NCI-H526 treated with DMSO at 0.1 percent for 48 hours (cell line): ENCODE measurements around the gene GAB1.

Experiments
- DNase-seq: peaks from one replicate; lab custom pipeline; 2025; lab: John Stamatoyannopoulos, UW

Gene GAB1

GRCh38 chr4:143489106-143489505 lies 152.4 kb downstream of the GAB1 start:
- DNase-seq, result no peak

- DNase-seq, result no peak
Measured at GRCh38 chr4:143498021-143498420, 161.3 kb downstream of the GAB1 start.

GRCh38 chr4:143502231-143502630 lies 165.6 kb downstream of the GAB1 start:
- DNase-seq, result no peak

GRCh38 chr4:143506031-143506430 lies 169.4 kb downstream of the GAB1 start:
- no peak for DNase-seq

GRCh38 chr4:143511906-143512305 lies 175.2 kb downstream of the GAB1 start:
- DNase-seq, result no peak

GRCh38 chr4:143512978-143513313 lies 176.3 kb downstream of the GAB1 start:
- no peak for DNase-seq

- peak; percentile 97 for DNase-seq
Measured at GRCh38 chr4:143513314-143514168, 176.9 kb downstream of the GAB1 start, which contains the start of gene SMARCA5. Gene SMARCA5, plus strand, starts transcription at chr4:143513702. Its CDS starts 223 bp downstream, at chr4:143513925.

GRCh38 chr4:143514169-143514495 lies 177.5 kb downstream of the GAB1 start:
- peak; percentile 26 for DNase-seq

GRCh38 chr4:143514497-143514896 lies 177.8 kb downstream of the GAB1 start:
- DNase-seq, result peak; percentile 29

GRCh38 chr4:143514901-143515300 lies 178.2 kb downstream of the GAB1 start:
- DNase-seq, result no peak

- DNase-seq, result no peak
Measured at GRCh38 chr4:143515905-143516304, 179.2 kb downstream of the GAB1 start.

- DNase-seq, result no peak
Measured at GRCh38 chr4:143517764-143518163, 181.1 kb downstream of the GAB1 start.
